HepG2 (cell line): Measurements from ENCODE around the gene ECHS1. TPM values are rescaled to one million over a fixed set of nuclear protein-coding genes. Genes with fewer than 3 reads are reported as not detected.
A peak's percentile ranks its signal among the peaks of the same experiment; 100 is the strongest.

Experiments
- ATAC-seq: fragments of 200-7000 bp; cut with Tn5 transposase; 3 replicates; pipeline ENCODE4 v1.9.1; 2020; ENCODE audit warnings: mild to moderate bottlenecking, moderate library complexity
- BruUV-seq: library from RNA; stranded (reverse); fragments of 400-500 nt; replicated peaks from 2 replicates; lab custom pipeline; 2021; lab: Mats Ljungman, UMichigan
- CTCF ChIA-PET: fragments of 300-600 bp; formaldehyde crosslinking; extraction: SDS; loops from one replicate; lab custom pipeline; 2021; ENCODE audit warnings: low total read pairs, inconsistent platforms, low intra/inter-chr PET ratio; lab: Yijun Ruan, JAX
- POLR2A ChIA-PET: fragments of 350-600 bp; sonication (Branson Sonifier 250); formaldehyde crosslinking; loops from one replicate; lab custom pipeline; 2020; ENCODE audit warnings: antibody characterized with exemption, inconsistent platforms; lab: Yijun Ruan, JAX
- DNase-seq: peaks from one replicate; pipeline ENCODE4 v3.0.0-alpha.2; 2015; ENCODE audit warnings: low spot score
- FAIRE-seq: peaks from 3 replicates; lab custom pipeline; 2011; peaks lifted over from hg19 to GRCh38; lab: Jason Lieb, UNC
- H2AFZ ChIP-seq: one replicate; pipeline ENCODE4 v1.6.1; 2011; ENCODE audit warnings: low read length, inconsistent platforms
- H3K27ac ChIP-seq: fragments of 300-600 bp; 3 replicates; pipeline ENCODE4 v1.8.0; 2011; ENCODE audit warnings: mixed run types, mild to moderate bottlenecking, mixed read lengths, low read length, inconsistent platforms; ENCODE audit not compliant: insufficient read depth; ENCODE audit errors: extremely low read length
- H3K27me3 ChIP-seq, 2 experiments: fragments of 200-600 bp in 1 of 2; 2 replicates in 1 of 2; 3 replicates in 1 of 2; pipeline versions ENCODE4 v1.6.0 to v1.8.0; 2011; ENCODE audit warnings: low read length in 2 of 2, mild to moderate bottlenecking in 2 of 2, moderate library complexity in 2 of 2, inconsistent platforms in 1 of 2; ENCODE audit not compliant: insufficient read depth in 2 of 2, control insufficient read depth in 1 of 2
- H3K36me3 ChIP-seq, 2 experiments: fragments of 200-600 bp in 1 of 2; replicated peaks in 1 of 2; 2 replicates in 1 of 2; 3 replicates in 1 of 2; pipeline versions ENCODE4 v1.5.1 to v1.8.0; 2011; ENCODE audit warnings: low read length in 2 of 2, inconsistent platforms in 1 of 2; ENCODE audit not compliant: insufficient read depth in 2 of 2, control insufficient read depth in 1 of 2
- H3K4me1 ChIP-seq: 2 replicates; pipeline ENCODE4 v1.5.1; 2012; ENCODE audit warnings: low read length, inconsistent platforms; ENCODE audit not compliant: insufficient read depth
- H3K4me2 ChIP-seq: 2 replicates; pipeline ENCODE4 v1.6.0; 2011; ENCODE audit warnings: low read depth, low read length, inconsistent platforms
- H3K4me3 ChIP-seq, 3 experiments: fragments of 200-600 bp in 1 of 3; sonication (generic), shearing (Covaris generic) in 1 of 3; replicated peaks in 1 of 3; 2 replicates each; pipeline ENCODE4 v1.5.1; 2011 to 2016; ENCODE audit warnings: low read length in 3 of 3, inconsistent platforms in 2 of 3, low read depth in 2 of 3, mild to moderate bottlenecking in 2 of 3, control low read depth in 1 of 3, mixed read lengths in 1 of 3; ENCODE audit not compliant: insufficient read depth in 1 of 3
- H3K79me2 ChIP-seq: one replicate; pipeline ENCODE4 v1.6.1; 2011; ENCODE audit warnings: low read length, inconsistent platforms; ENCODE audit not compliant: insufficient read depth
- H3K9ac ChIP-seq: 2 replicates; pipeline ENCODE4 v1.6.0; 2011; ENCODE audit warnings: mild to moderate bottlenecking, low read depth, low read length, inconsistent platforms; ENCODE audit not compliant: insufficient read depth
- H3K9me3 ChIP-seq: 2 replicates; pipeline ENCODE4 v1.5.1; 2012; ENCODE audit warnings: mild to moderate bottlenecking, low read length
- H4K20me1 ChIP-seq: 2 replicates; pipeline ENCODE4 v1.6.0; 2011; ENCODE audit warnings: inconsistent platforms, mild to moderate bottlenecking, low read length, moderate library complexity; ENCODE audit not compliant: insufficient read depth
- AGO2 ChIP-seq: fragments of 200-400 bp; formaldehyde crosslinking; optimal IDR thresholded peaks from 2 replicates; pipeline ENCODE3; 2017; ENCODE audit warnings: mild to moderate bottlenecking, low read depth, low read length, moderate library complexity
- AKAP8 ChIP-seq: sonication (generic); formaldehyde crosslinking; IDR thresholded peaks from 2 replicates; pipeline ENCODE4 v1.5.1; 2020; ENCODE audit warnings: mild to moderate bottlenecking, missing genetic modification reagents
- CC2D1A ChIP-seq: sonication (generic); formaldehyde crosslinking; IDR thresholded peaks from 2 replicates; pipeline ENCODE4 v1.8.1; 2023; ENCODE audit warnings: mild to moderate bottlenecking, missing genetic modification reagents
- CREB3 ChIP-seq: sonication (generic); formaldehyde crosslinking; IDR thresholded peaks from 2 replicates; pipeline ENCODE4 v1.5.0; 2020; ENCODE audit warnings: missing genetic modification reagents
- ETS1 ChIP-seq: sonication (generic); formaldehyde crosslinking; IDR thresholded peaks from 2 replicates; pipeline ENCODE4 v1.4.0; 2020; ENCODE audit warnings: missing genetic modification reagents
- FOXK1 ChIP-seq: sonication (generic); formaldehyde crosslinking; IDR thresholded peaks from 2 replicates; pipeline ENCODE4 v1.4.0; 2020; ENCODE audit warnings: low read depth, missing genetic modification reagents, borderline replicate concordance
- HNF4G ChIP-seq, 2 experiments: sonication (generic) in 1 of 2; formaldehyde crosslinking in 1 of 2; IDR thresholded peaks; 2 replicates each; pipeline versions ENCODE4 v1.4.0 to v1.6.1; 2011 to 2020; ENCODE audit warnings: borderline replicate concordance in 2 of 2, low read depth in 2 of 2, mild to moderate bottlenecking in 2 of 2, low read length in 1 of 2, missing genetic modification reagents in 1 of 2, moderate library complexity in 1 of 2
- LRRFIP1 ChIP-seq: sonication (generic); formaldehyde crosslinking; conservative IDR thresholded peaks from 2 replicates; pipeline ENCODE4 v1.4.0; 2020; ENCODE audit warnings: missing genetic modification reagents
- MEIS1 ChIP-seq: sonication (generic); formaldehyde crosslinking; IDR thresholded peaks from 2 replicates; pipeline ENCODE4 v1.9.0; 2021; ENCODE audit warnings: mild to moderate bottlenecking, missing genetic modification reagents, moderate library complexity, borderline replicate concordance
- PBX2 ChIP-seq: IDR thresholded peaks from 2 replicates; pipeline ENCODE4 v1.6.1; 2016; ENCODE audit warnings: control low read depth
- RBM39 ChIP-seq: fragments of 200-400 bp; formaldehyde crosslinking; IDR thresholded peaks from one replicate; pipeline ENCODE4 v1.6.1; 2018; ENCODE audit warnings: antibody characterized with exemption, mild to moderate bottlenecking, low read depth, low read length; ENCODE audit not compliant: poor library complexity, severe bottlenecking
- SMAD3 ChIP-seq: sonication (generic); formaldehyde crosslinking; IDR thresholded peaks from 2 replicates; pipeline ENCODE4 v1.4.0; 2020; ENCODE audit warnings: missing genetic modification reagents
- TAF15 ChIP-seq: fragments of 200-400 bp; formaldehyde crosslinking; IDR thresholded peaks from one replicate; pipeline ENCODE4 v1.6.1; 2018; ENCODE audit warnings: mild to moderate bottlenecking, low read depth, low read length; ENCODE audit not compliant: poor library complexity, severe bottlenecking
- ZFP1 ChIP-seq: IDR thresholded peaks from 2 replicates; pipeline ENCODE4 v1.6.1; 2016
- ZNF101 ChIP-seq: sonication (generic); formaldehyde crosslinking; IDR thresholded peaks from 2 replicates; pipeline ENCODE4 v1.4.0; 2020; ENCODE audit warnings: mild to moderate bottlenecking, low read depth, missing genetic modification reagents, borderline replicate concordance
- ZNF232 ChIP-seq: sonication (generic); formaldehyde crosslinking; IDR thresholded peaks from 2 replicates; pipeline ENCODE4 v1.4.0; 2020; ENCODE audit warnings: missing genetic modification reagents, borderline replicate concordance
- ZNF75D ChIP-seq: sonication (generic); formaldehyde crosslinking; IDR thresholded peaks from 2 replicates; pipeline ENCODE4 v1.8.1; 2023; ENCODE audit warnings: missing genetic modification reagents, mild to moderate bottlenecking, borderline replicate concordance
- WGBS: methylation state at CpG from one replicate; pipeline ENCODE4 v1.1.6; 2017; ENCODE audit warnings: low lambda C conversion rate; 5-methylcytosine and 5-hydroxymethylcytosine counted together
- in situ Hi-C: cut with HindIII; loops from 2 replicates; pipeline ENCODE4 v1.10.0; 2017; ENCODE audit warnings: low pct_unique_long_range_greater_than_20kb; ENCODE audit not compliant: extremely low pct_ligation_motif_present
- intact Hi-C: fragments of 100-400 bp; cut with micrococcal nuclease; formaldehyde crosslinking; loops from one replicate; pipeline ENCODE4 v1.10.0; 2022; ENCODE audit not compliant: unreplicated experiment
- polyA plus RNA-seq, 8 experiments: library from polyadenylated mRNA; depleted of rRNA in 3 of 8; stranded (reverse) in 7 of 8; unstranded in 1 of 8; fragments of >200 nt; fragmentation: Illumina TruSeq in 4 of 8; extraction: Trizol in 4 of 8; gene quantifications; 2 replicates each; pipeline versions ENCODE4 v1.2.1 to v1.2.3, GENCODE V29; 2011 to 2016; ENCODE audit warnings: low read depth in 4 of 8, missing spikeins in 1 of 8, mixed read lengths in 1 of 8; ENCODE audit not compliant: insufficient read depth in 1 of 8
- total RNA-seq, 5 experiments: library from RNA; depleted of rRNA; stranded (reverse); fragments of >200 nt; fragmentation: Illumina TruSeq; extraction: Trizol; gene quantifications; 2 replicates each; pipeline ENCODE4 v1.2.3, GENCODE V29; 2016; ENCODE audit warnings: low read depth in 1 of 5

ECHS1 gene
- total and polyA plus RNA-seq, 2 of the 13 experiments (the other 11 are each of a cell fraction or from before 2014, with no cell fraction given): 32.7 to 195 TPM

GRCh38 chr10:133351408-133352318 lies 21.5 kb downstream of the ECHS1 start:
- in situ Hi-C loops: no loop called here
- WGBS: no CpG with 5 or more reads among the region's 24 CpGs
- ChIA-PET CTCF (no interaction called here), POLR2A (no interaction called here)
- no peak overlapping the region for H3K9ac ChIP-seq
- intact Hi-C loops: no loop called here
- H3K4me1 ChIP-seq: peaks cover 51% of the 10 kb centered on the region
- ATAC-seq: no peak
- TSS peak; percentile 49 for BruUV-seq
- H2AFZ ChIP-seq: no peak overlapping the region
- H3K27me3 ChIP-seq: no peaks in the 10 kb centered on the region
- peaks cover 13% of the 10 kb centered on the region; the same call in 1 of the 2 replicates for H4K20me1 ChIP-seq
- DNase-seq: no peak
- peaks cover 5 to 14% of the 10 kb centered on the region in 2 experiments; a peak in 3 of 5 replicates for H3K36me3 ChIP-seq
- no peak overlapping the region for H3K27ac ChIP-seq
- no peak overlapping the region for H3K4me3 ChIP-seq
- H3K9me3 ChIP-seq: no peaks in the 10 kb centered on the region
- FAIRE-seq: no peak
- H3K4me2 ChIP-seq: no peak overlapping the region
- peaks cover 6% of the 10 kb centered on the region for H3K79me2 ChIP-seq
- no peak for TF ChIP-seq ZNF232 (CRISPR knock-in tag)
- no peak for TF ChIP-seq HNF4G (IDR thresholded peaks at IDR 0.05; ENCODE audit: borderline replicate concordance, low read depth, low read length)
- no peak for TF ChIP-seq HNF4G (CRISPR knock-in tag; IDR thresholded peaks at IDR 0.05; ENCODE audit: borderline replicate concordance, low read depth)
- no peak for TF ChIP-seq MEIS1
- no peak for TF ChIP-seq FOXK1 (CRISPR knock-in tag)
- TF ChIP-seq AGO2: peak; percentile 95
- no peak for TF ChIP-seq ZFP1 (CRISPR knock-in tag)
- TF ChIP-seq ZNF101 (CRISPR knock-in tag): no peak
- peak; percentile 60 for TF ChIP-seq TAF15
- TF ChIP-seq CC2D1A (CRISPR knock-in tag): no peak
- no peak for TF ChIP-seq ETS1 (CRISPR knock-in tag)
- no peak for TF ChIP-seq RBM39
- peak; percentile 49; the same call in 1 of the 2 replicates for TF ChIP-seq AKAP8 (CRISPR knock-in tag)
- no peak for TF ChIP-seq PBX2 (CRISPR knock-in tag)
- no peak for TF ChIP-seq ZNF75D (CRISPR knock-in tag)
- TF ChIP-seq LRRFIP1 (CRISPR knock-in tag): no peak
- TF ChIP-seq SMAD3 (CRISPR knock-in tag): no peak
- TF ChIP-seq CREB3 (CRISPR knock-in tag): no peak
